ENCODE data around the gene LRRFIP1. TPM values are rescaled to one million over a fixed set of nuclear protein-coding genes. Genes with fewer than 3 reads are reported as not detected.
"Not testable (repeated sequence)": the region's sequence is repeated elsewhere in the genome, so short reads cannot be mapped to it uniquely, and the experiment has no call there.

Gene LRRFIP1
- polyA plus RNA-seq, 2 donors: 58.9 to 69.5 TPM

DNA sequence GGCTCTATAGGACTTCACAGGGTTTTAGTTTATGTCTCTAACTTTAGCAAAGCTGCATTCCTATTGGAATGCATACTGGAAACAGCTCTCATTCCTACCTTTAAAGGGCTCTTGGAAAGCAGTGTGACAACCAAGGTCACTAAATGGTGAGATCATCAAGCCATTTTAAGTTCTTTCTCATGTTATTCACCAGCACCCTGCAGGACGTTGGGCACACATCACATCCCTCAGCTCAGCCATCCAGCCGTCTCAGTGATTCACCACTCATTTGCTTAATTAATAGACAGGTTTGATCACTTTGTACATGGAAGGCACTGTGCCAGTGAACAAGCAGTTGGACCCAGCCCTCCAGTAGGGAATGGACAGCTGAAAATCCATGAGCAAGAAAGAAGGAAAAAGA is 139.0 kb downstream of the LRRFIP1 start:
- H3K4me3 ChIP-seq (ENCODE audit: low read depth in 1 of 2, low read length in 2 of 2): no peak overlapping the region
- peaks cover 0 to 3% of the 10 kb centered on the region in 2 donors for H3K9me3 ChIP-seq (ENCODE audit: control insufficient read depth in 2 of 2, insufficient read depth in 1 of 2, low read depth in 1 of 2, low read length in 1 of 2)
- peaks cover 0 to 19% of the 10 kb centered on the region in 2 donors for H3K36me3 ChIP-seq (ENCODE audit: control insufficient read depth in 2 of 2, insufficient read depth in 2 of 2, low read length in 1 of 2)
- H3K27ac ChIP-seq (ENCODE audit: low read depth in 2 of 2, low read length in 1 of 2): no peak overlapping the region
- H3K4me1 ChIP-seq (ENCODE audit: control insufficient read depth in 2 of 2, insufficient read depth in 2 of 2, low read length in 1 of 2): no peaks in the 10 kb centered on the region
- H3K27me3 ChIP-seq (ENCODE audit: control insufficient read depth in 1 of 2, insufficient read depth in 2 of 2, low read length in 2 of 2): no peaks in the 10 kb centered on the region
- WGBS, 2 donors: 34 to 42% methylated on average over 2 of the region's 2 CpGs

DNA sequence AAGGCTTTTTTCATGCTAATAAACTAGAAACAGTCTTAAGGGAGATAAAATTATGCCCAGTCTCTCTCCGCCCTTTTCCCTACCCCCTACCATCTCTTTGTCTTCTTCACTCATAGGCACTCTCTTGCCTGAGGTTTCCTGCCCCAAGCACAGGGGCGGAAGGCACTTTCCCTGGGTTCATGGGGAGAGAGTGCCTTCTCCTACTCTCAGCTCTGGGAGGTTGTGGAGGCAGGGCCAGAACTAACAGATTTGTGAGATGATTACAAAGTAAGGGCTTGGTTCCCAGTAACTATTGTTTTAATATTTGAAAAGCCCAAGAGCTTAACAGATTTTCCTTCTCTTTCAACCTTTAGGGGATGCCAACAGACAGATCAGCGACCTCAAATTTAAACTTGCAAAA is 145.1 kb downstream of the LRRFIP1 start:
- no peaks in the 10 kb centered on the region for H3K27me3 ChIP-seq (ENCODE audit: control insufficient read depth in 1 of 2, insufficient read depth in 2 of 2, low read length in 2 of 2)
- no peaks in the 10 kb centered on the region for H3K9me3 ChIP-seq (ENCODE audit: control insufficient read depth in 2 of 2, insufficient read depth in 1 of 2, low read depth in 1 of 2, low read length in 1 of 2)
- 84 to 86% methylated on average over 3 of the region's 3 CpGs for WGBS, 2 donors
- no peak overlapping the region for H3K4me3 ChIP-seq (ENCODE audit: low read depth in 1 of 2, low read length in 2 of 2)
- H3K4me1 ChIP-seq (ENCODE audit: control insufficient read depth in 2 of 2, insufficient read depth in 2 of 2, low read length in 1 of 2): no peaks in the 10 kb centered on the region
- no peak overlapping the region for H3K27ac ChIP-seq (ENCODE audit: low read depth in 2 of 2, low read length in 1 of 2)
- peaks cover 3 to 19% of the 10 kb centered on the region in 2 donors for H3K36me3 ChIP-seq (ENCODE audit: control insufficient read depth in 2 of 2, insufficient read depth in 2 of 2, low read length in 1 of 2)

DNA sequence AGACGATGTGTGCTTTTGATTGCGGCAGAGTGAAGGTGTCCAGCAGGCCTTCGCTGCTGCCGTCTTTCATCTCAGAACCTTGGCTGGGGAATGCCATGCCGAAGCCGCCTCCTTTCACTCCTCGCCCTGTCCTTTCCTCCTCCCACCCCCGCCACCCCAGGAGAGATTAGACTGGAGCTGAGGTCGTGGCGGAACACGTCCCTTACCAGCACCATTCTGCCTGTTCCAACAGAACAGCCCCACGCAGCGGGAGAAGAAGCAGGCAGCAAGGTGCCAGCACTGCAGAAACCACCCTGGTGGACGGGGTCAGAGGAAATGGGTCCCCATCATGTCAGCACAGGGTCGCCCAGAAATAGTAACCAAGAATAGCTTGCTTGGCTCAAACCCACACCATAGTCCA is 146.4 kb downstream of the LRRFIP1 start:
- Histone ChIP-seq H3K36me3 (ENCODE audit: control insufficient read depth in 2 of 2, insufficient read depth in 2 of 2, low read length in 1 of 2) (peaks cover 3 to 23% of the 10 kb centered on the region in 2 donors), H3K27me3 (ENCODE audit: control insufficient read depth in 1 of 2, insufficient read depth in 2 of 2, low read length in 2 of 2) (no peaks in the 10 kb centered on the region), H3K27ac (ENCODE audit: low read depth in 2 of 2, low read length in 1 of 2) (no peak overlapping the region), H3K4me1 (ENCODE audit: control insufficient read depth in 2 of 2, insufficient read depth in 2 of 2, low read length in 1 of 2) (no peaks in the 10 kb centered on the region), H3K9me3 (ENCODE audit: control insufficient read depth in 2 of 2, insufficient read depth in 1 of 2, low read depth in 1 of 2, low read length in 1 of 2) (no peaks in the 10 kb centered on the region), H3K4me3 (ENCODE audit: low read depth in 1 of 2, low read length in 2 of 2) (no peak overlapping the region)
- 90 to 91% methylated on average over 15 of the region's 15 CpGs for WGBS, 2 donors

DNA sequence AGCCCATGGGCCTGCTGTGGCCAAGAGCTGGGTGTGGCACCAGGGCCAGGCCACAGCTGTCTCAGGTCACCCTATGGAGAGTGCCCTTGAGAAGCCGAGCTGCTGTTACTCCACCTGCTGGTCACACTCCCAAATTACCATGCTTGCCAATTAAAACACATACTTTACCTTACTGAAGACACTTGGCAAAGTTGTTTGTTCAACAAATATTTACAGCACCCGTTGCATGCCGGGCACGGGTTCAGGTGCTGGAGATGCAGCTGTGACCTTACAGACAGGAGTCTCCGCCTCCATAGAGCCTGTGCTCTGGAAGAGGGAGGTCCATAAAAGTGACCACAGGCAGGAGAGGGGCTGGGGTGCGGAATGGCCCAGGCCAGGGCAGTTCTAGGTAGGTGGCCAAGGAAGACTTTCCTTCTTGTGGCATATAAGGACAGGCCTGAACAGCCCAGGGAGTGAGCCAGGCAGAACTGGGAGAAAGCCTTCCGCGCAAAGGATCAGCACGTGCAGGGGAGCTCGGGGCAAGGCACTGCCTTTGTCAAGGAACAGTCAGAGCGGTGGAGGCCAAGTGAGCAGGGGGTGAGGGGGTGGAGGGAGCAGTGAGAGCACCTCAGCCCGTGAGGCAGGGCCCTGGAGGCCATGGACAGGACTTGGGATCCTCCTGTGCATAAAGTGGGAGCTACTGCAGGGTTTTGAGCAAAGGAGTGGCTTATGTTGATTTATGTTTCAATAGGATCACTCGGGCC is 147.6 kb downstream of the LRRFIP1 start:
- Histone ChIP-seq H3K4me1 (ENCODE audit: control insufficient read depth in 2 of 2, insufficient read depth in 2 of 2, low read length in 1 of 2) (no peaks in the 10 kb centered on the region), H3K27me3 (ENCODE audit: control insufficient read depth in 1 of 2, insufficient read depth in 2 of 2, low read length in 2 of 2) (no peaks in the 10 kb centered on the region), H3K27ac (ENCODE audit: low read depth in 2 of 2, low read length in 1 of 2) (no peak overlapping the region), H3K4me3 (ENCODE audit: low read depth in 1 of 2, low read length in 2 of 2) (no peak overlapping the region), H3K36me3 (ENCODE audit: control insufficient read depth in 2 of 2, insufficient read depth in 2 of 2, low read length in 1 of 2) (peaks cover 3 to 24% of the 10 kb centered on the region in 2 donors), H3K9me3 (ENCODE audit: control insufficient read depth in 2 of 2, insufficient read depth in 1 of 2, low read depth in 1 of 2, low read length in 1 of 2) (no peaks in the 10 kb centered on the region)
- 72 to 75% methylated on average over 13 of the region's 13 CpGs for WGBS, 2 donors

DNA sequence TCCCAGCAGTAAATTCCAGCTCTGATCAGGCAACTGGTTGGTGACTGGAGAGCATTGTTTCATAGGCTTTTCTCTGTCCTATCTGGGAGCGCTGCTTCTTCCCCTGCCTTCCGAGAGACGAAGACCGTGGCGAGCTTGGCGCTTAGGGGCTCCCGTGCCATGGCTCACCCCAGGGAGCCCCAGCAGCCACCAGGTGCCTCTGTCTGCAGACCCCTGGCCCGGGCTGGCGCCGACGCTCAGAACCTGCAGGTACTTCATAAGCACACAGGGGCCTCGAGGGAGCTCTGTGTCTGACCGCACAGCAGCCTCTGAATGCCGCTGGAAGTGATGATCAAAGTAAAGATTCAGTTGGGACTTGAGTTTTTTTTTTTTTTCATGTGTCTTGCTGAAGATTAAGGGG is 152.1 kb downstream of the LRRFIP1 start:
- 97% methylated on average over 14 of the region's 14 CpGs for WGBS, 2 donors
- H3K9me3 ChIP-seq (ENCODE audit: control insufficient read depth in 2 of 2, insufficient read depth in 1 of 2, low read depth in 1 of 2, low read length in 1 of 2): no peaks in the 10 kb centered on the region
- no peak overlapping the region for H3K27ac ChIP-seq (ENCODE audit: low read depth in 2 of 2, low read length in 1 of 2)
- H3K4me3 ChIP-seq (ENCODE audit: low read depth in 1 of 2, low read length in 2 of 2): no peak overlapping the region
- H3K27me3 ChIP-seq (ENCODE audit: control insufficient read depth in 1 of 2, insufficient read depth in 2 of 2, low read length in 2 of 2): no peaks in the 10 kb centered on the region
- no peaks in the 10 kb centered on the region for H3K4me1 ChIP-seq (ENCODE audit: control insufficient read depth in 2 of 2, insufficient read depth in 2 of 2, low read length in 1 of 2)
- peaks cover 7 to 36% of the 10 kb centered on the region in 2 donors for H3K36me3 ChIP-seq (ENCODE audit: control insufficient read depth in 2 of 2, insufficient read depth in 2 of 2, low read length in 1 of 2)

DNA sequence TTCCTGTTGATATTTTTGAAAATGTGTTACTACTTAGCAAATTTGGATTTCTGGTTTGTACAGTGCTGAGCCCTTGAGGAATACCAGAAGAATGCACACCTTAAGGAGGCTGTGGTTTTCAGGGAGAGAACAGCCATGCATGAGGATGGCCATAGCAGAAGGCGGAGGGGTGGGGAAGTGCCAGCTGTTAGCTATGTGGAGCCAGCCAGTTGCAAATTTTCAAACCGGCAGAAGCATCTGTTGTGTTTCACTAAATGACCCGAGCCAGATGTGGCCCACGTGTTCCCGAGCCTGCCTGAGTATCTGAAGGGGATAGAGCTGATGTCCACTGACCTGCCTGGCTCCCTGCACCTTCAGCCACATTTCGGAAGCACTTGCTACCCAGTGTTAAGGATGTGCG is 154.8 kb downstream of the LRRFIP1 start:
- H3K4me1 ChIP-seq (ENCODE audit: control insufficient read depth in 2 of 2, insufficient read depth in 2 of 2, low read length in 1 of 2): no peaks in the 10 kb centered on the region
- WGBS, 2 donors: 79 to 84% methylated on average over 7 of the region's 7 CpGs
- H3K27me3 ChIP-seq (ENCODE audit: control insufficient read depth in 1 of 2, insufficient read depth in 2 of 2, low read length in 2 of 2): no peaks in the 10 kb centered on the region
- H3K9me3 ChIP-seq (ENCODE audit: control insufficient read depth in 2 of 2, insufficient read depth in 1 of 2, low read depth in 1 of 2, low read length in 1 of 2): peaks cover 0 to 6% of the 10 kb centered on the region in 2 donors
- peaks cover 7 to 24% of the 10 kb centered on the region in 2 donors for H3K36me3 ChIP-seq (ENCODE audit: control insufficient read depth in 2 of 2, insufficient read depth in 2 of 2, low read length in 1 of 2)
- no peak overlapping the region for H3K4me3 ChIP-seq (ENCODE audit: low read depth in 1 of 2, low read length in 2 of 2)
- no peak overlapping the region for H3K27ac ChIP-seq (ENCODE audit: low read depth in 2 of 2, low read length in 1 of 2)

DNA sequence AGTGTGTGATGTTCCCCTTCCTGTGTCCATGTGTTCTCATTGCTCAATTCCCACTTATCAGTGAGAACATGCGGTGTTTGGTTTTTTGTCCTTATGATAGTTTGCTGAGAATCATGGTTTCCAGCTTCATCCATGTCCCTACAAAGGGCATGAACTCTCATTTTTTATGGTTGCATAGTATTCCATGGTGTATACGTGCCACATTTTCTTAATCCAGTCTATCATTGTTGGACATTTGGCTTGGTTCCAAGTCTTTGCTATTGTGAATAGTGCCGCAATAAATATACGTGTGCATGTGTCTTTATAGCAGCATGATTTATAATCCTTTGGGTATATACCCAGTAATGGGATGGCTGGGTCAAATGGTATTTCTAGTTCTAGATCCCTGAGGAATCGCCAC is 156.3 kb downstream of the LRRFIP1 start:
- WGBS, 2 donors: 93 to 98% methylated on average over 2 of the region's 5 CpGs
- not testable (repeated sequence) for H3K27me3 ChIP-seq (ENCODE audit: control insufficient read depth in 1 of 2, insufficient read depth in 2 of 2, low read length in 2 of 2); H3K9me3 ChIP-seq (ENCODE audit: control insufficient read depth in 2 of 2, insufficient read depth in 1 of 2, low read depth in 1 of 2, low read length in 1 of 2); H3K4me3 ChIP-seq (ENCODE audit: low read depth in 1 of 2, low read length in 2 of 2); H3K4me1 ChIP-seq (ENCODE audit: control insufficient read depth in 2 of 2, insufficient read depth in 2 of 2, low read length in 1 of 2); H3K27ac ChIP-seq (ENCODE audit: low read depth in 2 of 2, low read length in 1 of 2)
- peaks cover 7 to 20% of the 10 kb centered on the region in 2 donors for H3K36me3 ChIP-seq (ENCODE audit: control insufficient read depth in 2 of 2, insufficient read depth in 2 of 2, low read length in 1 of 2)

DNA sequence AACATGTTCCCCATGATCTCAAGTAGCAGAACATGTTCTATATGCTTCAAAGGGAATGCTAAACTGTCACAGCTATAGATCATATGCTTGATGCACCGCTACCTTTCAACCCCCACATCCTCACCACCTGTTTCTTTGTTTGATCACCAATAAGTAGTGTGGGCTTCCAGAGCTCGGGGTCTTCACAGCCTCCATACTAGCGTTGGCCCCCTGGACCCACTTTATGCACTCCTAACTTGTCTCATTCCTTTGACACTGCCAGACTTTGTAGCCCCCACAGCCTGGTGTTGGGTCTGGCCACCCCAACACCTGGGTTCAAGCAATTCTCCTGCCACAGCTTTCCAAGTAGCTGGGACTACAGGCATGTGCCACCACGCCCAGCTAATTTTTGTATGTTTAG is 159.5 kb downstream of the LRRFIP1 start:
- Histone ChIP-seq H3K36me3 (ENCODE audit: control insufficient read depth in 2 of 2, insufficient read depth in 2 of 2, low read length in 1 of 2) (peaks cover 0 to 2% of the 10 kb centered on the region in 2 donors), H3K27me3 (ENCODE audit: control insufficient read depth in 1 of 2, insufficient read depth in 2 of 2, low read length in 2 of 2) (no peaks in the 10 kb centered on the region), H3K9me3 (ENCODE audit: control insufficient read depth in 2 of 2, insufficient read depth in 1 of 2, low read depth in 1 of 2, low read length in 1 of 2) (peaks cover 0 to 6% of the 10 kb centered on the region in 2 donors), H3K27ac (ENCODE audit: low read depth in 2 of 2, low read length in 1 of 2) (no peak overlapping the region), H3K4me1 (ENCODE audit: control insufficient read depth in 2 of 2, insufficient read depth in 2 of 2, low read length in 1 of 2) (no peaks in the 10 kb centered on the region), H3K4me3 (ENCODE audit: low read depth in 1 of 2, low read length in 2 of 2) (no peak overlapping the region)
- 96 to 97% methylated on average over 4 of the region's 4 CpGs for WGBS, 2 donors

DNA sequence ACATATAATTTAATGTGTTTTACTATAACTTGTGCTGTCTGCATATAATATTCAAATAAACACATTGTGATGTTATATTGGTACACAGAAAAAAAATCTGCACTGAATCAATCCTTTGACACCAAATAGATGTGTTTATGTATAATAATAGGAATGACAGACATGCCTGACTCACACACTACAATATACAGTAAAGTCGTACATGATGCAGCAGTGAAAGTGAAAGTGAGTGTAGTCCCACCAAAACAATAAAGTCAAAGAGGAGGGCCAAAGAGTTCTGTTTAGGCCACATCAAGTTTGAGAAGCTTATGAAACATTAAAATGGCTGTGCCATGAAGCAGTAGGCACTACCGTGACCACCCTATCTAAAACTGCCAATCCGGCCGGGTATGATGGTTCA is 163.0 kb downstream of the LRRFIP1 start:
- H3K27ac ChIP-seq (ENCODE audit: low read depth in 2 of 2, low read length in 1 of 2): no peak overlapping the region
- H3K4me1 ChIP-seq (ENCODE audit: control insufficient read depth in 2 of 2, insufficient read depth in 2 of 2, low read length in 1 of 2): no peaks in the 10 kb centered on the region
- no peaks in the 10 kb centered on the region for H3K36me3 ChIP-seq (ENCODE audit: control insufficient read depth in 2 of 2, insufficient read depth in 2 of 2, low read length in 1 of 2)
- H3K9me3 ChIP-seq (ENCODE audit: control insufficient read depth in 2 of 2, insufficient read depth in 1 of 2, low read depth in 1 of 2, low read length in 1 of 2): peaks cover 0 to 6% of the 10 kb centered on the region in 2 donors
- no peak overlapping the region for H3K4me3 ChIP-seq (ENCODE audit: low read depth in 1 of 2, low read length in 2 of 2)
- 76 to 81% methylated on average over 4 of the region's 4 CpGs for WGBS, 2 donors
- H3K27me3 ChIP-seq (ENCODE audit: control insufficient read depth in 1 of 2, insufficient read depth in 2 of 2, low read length in 2 of 2): no peaks in the 10 kb centered on the region
